ENCODE data around the gene OXSR1.

Gene OXSR1

GRCh38 chr3:38264353-38264771, 99.0 kb downstream of the OXSR1 start:
- no peak for DNase-seq (ENCODE audit: low read depth)
- TF ChIP-seq, protein P1, sequence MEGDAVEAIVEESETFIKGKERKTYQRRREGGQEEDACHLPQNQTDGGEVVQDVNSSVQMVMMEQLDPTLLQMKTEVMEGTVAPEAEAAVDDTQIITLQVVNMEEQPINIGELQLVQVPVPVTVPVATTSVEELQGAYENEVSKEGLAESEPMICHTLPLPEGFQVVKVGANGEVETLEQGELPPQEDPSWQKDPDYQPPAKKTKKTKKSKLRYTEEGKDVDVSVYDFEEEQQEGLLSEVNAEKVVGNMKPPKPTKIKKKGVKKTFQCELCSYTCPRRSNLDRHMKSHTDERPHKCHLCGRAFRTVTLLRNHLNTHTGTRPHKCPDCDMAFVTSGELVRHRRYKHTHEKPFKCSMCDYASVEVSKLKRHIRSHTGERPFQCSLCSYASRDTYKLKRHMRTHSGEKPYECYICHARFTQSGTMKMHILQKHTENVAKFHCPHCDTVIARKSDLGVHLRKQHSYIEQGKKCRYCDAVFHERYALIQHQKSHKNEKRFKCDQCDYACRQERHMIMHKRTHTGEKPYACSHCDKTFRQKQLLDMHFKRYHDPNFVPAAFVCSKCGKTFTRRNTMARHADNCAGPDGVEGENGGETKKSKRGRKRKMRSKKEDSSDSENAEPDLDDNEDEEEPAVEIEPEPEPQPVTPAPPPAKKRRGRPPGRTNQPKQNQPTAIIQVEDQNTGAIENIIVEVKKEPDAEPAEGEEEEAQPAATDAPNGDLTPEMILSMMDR (IDR thresholded peaks at IDR 0.05; ENCODE audit: low read length, missing control alignments) = no peak
- no peak overlapping the region for H3K4me3 ChIP-seq (replicated peaks; ENCODE audit: low read depth, low read length)

- TF ChIP-seq, protein P1 (IDR thresholded peaks at IDR 0.05; ENCODE audit: low read length, missing control alignments) = no peak
- no peak overlapping the region for H3K4me3 ChIP-seq (replicated peaks; ENCODE audit: low read depth, low read length)
- no peak for DNase-seq (ENCODE audit: low read depth)
These were observed 99.4 kb downstream of the OXSR1 start for GRCh38 chr3:38264779-38265178.

DNA sequence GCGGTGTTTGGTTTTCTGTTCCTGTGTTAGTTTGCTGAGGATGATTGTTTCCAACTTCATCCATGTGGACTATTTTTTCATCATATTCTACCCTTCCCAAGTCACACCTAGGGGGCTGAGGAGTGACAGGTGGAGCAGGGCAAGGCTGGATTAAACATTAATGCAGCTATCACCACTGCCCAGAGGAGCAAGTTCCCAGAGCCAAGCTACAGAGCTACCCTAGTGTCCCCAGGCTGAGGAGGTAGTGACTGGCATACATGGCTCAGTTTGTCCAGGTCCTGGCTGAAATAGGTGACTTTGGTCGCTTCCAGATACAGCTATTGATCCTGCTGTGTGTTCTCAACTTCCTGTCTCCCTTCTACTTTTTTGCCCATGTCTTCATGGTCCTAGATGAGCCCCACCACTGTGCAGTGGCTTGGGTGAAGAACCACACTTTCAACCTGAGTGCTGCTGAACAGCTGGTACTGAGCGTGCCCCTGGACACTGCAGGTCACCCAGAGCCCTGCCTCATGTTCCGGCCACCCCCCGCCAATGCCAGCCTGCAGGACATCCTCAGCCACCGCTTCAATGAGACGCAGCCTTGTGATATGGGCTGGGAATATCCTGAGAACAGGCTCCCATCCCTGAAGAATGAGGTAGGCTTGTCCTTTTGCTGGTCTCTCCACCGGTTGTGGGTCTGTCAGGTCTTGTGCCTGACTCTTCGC, 100.4 kb downstream of the OXSR1 start, which contains the start of gene SLC22A13:
Gene SLC22A13, plus strand, starts transcription at position 209 of the 704 bp plus-strand sequence. Its CDS starts 49 bp downstream, at position 258.
- no peak within 1 kb of the TSS for H3K4me3 ChIP-seq (replicated peaks; ENCODE audit: low read depth, low read length)
- TF ChIP-seq, protein P1 (IDR thresholded peaks at IDR 0.05; ENCODE audit: low read length, missing control alignments) = no peak
- DNase-seq (ENCODE audit: low read depth) = no peak

DNA sequence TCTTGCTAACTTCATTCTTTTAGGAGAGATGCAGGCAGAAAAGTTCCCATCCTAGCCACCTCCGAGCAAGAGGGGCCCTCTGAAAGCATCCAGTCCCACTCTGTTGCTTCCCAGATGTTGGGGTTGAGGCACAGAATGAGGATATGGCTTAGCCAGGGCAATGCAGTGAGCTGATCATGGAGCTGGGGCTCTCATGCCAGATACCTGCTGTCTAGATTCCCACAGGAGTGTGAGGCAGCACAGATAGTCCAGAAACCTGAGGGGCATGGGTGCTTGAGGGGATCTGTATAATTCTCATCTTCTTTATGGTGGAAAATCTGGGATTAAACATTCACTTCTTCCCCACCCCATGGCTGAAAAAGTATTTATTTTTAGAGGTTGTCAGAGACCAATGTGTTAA, 101.5 kb downstream of the OXSR1 start:
- no peak overlapping the region for H3K4me3 ChIP-seq (replicated peaks; ENCODE audit: low read depth, low read length)
- TF ChIP-seq, protein P1 (IDR thresholded peaks at IDR 0.05; ENCODE audit: low read length, missing control alignments) = no peak
- no peak for DNase-seq (ENCODE audit: low read depth)

- H3K4me3 ChIP-seq (replicated peaks; ENCODE audit: low read depth, low read length) = no peak overlapping the region
- TF ChIP-seq, protein P1 (IDR thresholded peaks at IDR 0.05; ENCODE audit: low read length, missing control alignments) = no peak
- DNase-seq (ENCODE audit: low read depth) = no peak
These were observed 102.3 kb downstream of the OXSR1 start for GRCh38 chr3:38267662-38268061.

DNA sequence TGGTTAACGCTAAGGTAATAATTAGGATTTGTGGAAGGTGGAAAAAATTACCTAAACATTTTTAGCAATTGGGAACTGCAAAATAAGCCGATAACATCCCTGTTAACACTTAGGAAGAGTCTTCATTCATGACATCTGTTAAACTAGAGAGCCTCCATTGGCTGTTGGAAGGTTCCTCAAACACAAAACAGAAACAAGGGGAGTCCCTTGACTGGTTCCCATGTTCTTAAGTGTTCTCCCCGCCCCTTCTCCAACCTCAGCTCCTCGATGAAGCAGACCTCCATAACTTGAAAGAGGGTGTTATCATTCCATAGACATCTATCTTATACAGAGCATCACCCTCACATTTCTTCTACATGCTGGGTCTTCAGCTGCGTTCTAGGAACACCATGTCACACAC, 102.8 kb downstream of the OXSR1 start:
- no peak overlapping the region for H3K4me3 ChIP-seq (replicated peaks; ENCODE audit: low read depth, low read length)
- TF ChIP-seq, protein P1 (IDR thresholded peaks at IDR 0.05; ENCODE audit: low read length, missing control alignments) = no peak
- no peak for DNase-seq (ENCODE audit: low read depth)

DNA sequence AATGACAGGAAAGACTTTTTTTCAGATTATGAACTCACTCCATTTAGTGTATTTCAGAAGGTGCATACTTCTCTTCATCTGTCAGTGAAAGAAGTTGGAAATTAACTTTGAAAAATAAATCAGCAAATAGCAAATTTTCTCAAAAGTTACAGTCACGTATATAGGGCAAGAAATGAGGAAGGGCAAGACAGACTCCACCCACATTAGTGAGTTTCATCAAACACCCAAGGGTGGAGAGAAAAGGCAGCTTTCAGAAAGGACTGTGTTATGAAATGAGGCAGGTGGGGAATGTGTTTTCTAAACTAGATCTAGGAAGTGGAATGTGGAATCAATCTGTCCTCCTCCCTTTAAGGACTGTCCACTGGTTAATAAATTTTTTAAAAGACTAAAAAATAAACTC, 103.2 kb downstream of the OXSR1 start:
- TF ChIP-seq, protein P1 (IDR thresholded peaks at IDR 0.05; ENCODE audit: low read length, missing control alignments) = no peak
- DNase-seq (ENCODE audit: low read depth) = no peak
- H3K4me3 ChIP-seq (replicated peaks; ENCODE audit: low read depth, low read length) = no peak overlapping the region
